Small intestine (tissue), 7 donors: ENCODE results near the gene CLEC16A. TPM values are rescaled to one million over a fixed set of nuclear protein-coding genes. Genes with fewer than 3 reads are reported as not detected.

Source experiments
- DNase-seq, 2 donors: peaks; one replicate each; pipeline versions ENCODE4 v3.0.0 to v3.0.0-alpha.2; 2013
- FAIRE-seq: peaks from 2 replicates; lab custom pipeline; 2012; peaks lifted over from hg19 to GRCh38; lab: Jason Lieb, UNC
- H3K27ac ChIP-seq, 3 donors: one replicate each; pipeline ENCODE4 v1.5.1; 2013; ENCODE audit warnings: low read length in 2 of 3, mild to moderate bottlenecking in 2 of 3, control low read depth in 1 of 3, inconsistent platforms in 1 of 3, low read depth in 1 of 3, moderate library complexity in 1 of 3
- H3K27me3 ChIP-seq, 3 donors: one replicate each; pipeline ENCODE4 v1.6.1; 2013; ENCODE audit warnings: low read length in 3 of 3, inconsistent platforms in 1 of 3; ENCODE audit not compliant: control insufficient read depth in 3 of 3, insufficient read depth in 3 of 3
- H3K36me3 ChIP-seq, 3 donors: one replicate each; pipeline ENCODE4 v1.6.1; 2013; ENCODE audit warnings: low read length in 3 of 3, inconsistent platforms in 1 of 3, low read depth in 1 of 3, mild to moderate bottlenecking in 1 of 3, moderate library complexity in 1 of 3; ENCODE audit not compliant: control insufficient read depth in 3 of 3, insufficient read depth in 2 of 3
- H3K4me1 ChIP-seq, 3 donors: one replicate each; pipeline ENCODE4 v1.6.1; 2013; ENCODE audit warnings: low read length in 2 of 3, inconsistent platforms in 1 of 3, low read depth in 1 of 3, mild to moderate bottlenecking in 1 of 3, moderate library complexity in 1 of 3; ENCODE audit not compliant: control insufficient read depth in 3 of 3, insufficient read depth in 2 of 3
- H3K4me3 ChIP-seq, 3 donors: one replicate each; pipeline ENCODE4 v1.5.1; 2013; ENCODE audit warnings: low read length in 3 of 3, control low read depth in 1 of 3, inconsistent platforms in 1 of 3, low read depth in 1 of 3, mild to moderate bottlenecking in 1 of 3, moderate library complexity in 1 of 3
- H3K9me3 ChIP-seq, 2 donors: one replicate each; pipeline ENCODE4 v1.6.1; 2013; ENCODE audit warnings: low read depth in 1 of 2, low read length in 1 of 2; ENCODE audit not compliant: control insufficient read depth in 2 of 2, insufficient read depth in 1 of 2
- WGBS, 3 donors: extraction: QIAGEN DNeasy Blood & Tissue Kit; methylation state at CpG; one replicate each; pipeline ENCODE4 v1.1.7; 2013; 5-methylcytosine and 5-hydroxymethylcytosine counted together
- polyA plus RNA-seq, 4 donors: library from polyadenylated mRNA; stranded (reverse) in 3 of 4; unstranded in 1 of 4; fragments of 200-250 nt in 3 of 4; fragments of 120-200 nt in 1 of 4; gene quantifications; one replicate each; pipeline versions ENCODE4 v1.2.1 to v1.2.3, GENCODE V29; 2013
- donor health status: healthy with polysubstance abuse.
- donor health status: control.
- donor health status: control.
- donor health status: Bipolar disorder and iron deficiency.
- donor health status: healthy.

The CLEC16A gene
- polyA plus RNA-seq, 4 donors: 12.2 to 23.5 (median 14.1) TPM

- WGBS, 3 donors: 48 to 77% (median 63%) methylated on average over 8 of the region's 8 CpGs
- no peaks in the 10 kb centered on the region for H3K27me3 ChIP-seq
- no peak overlapping the region for H3K27ac ChIP-seq
- H3K4me3 ChIP-seq: no peak overlapping the region
- no peaks in the 10 kb centered on the region for H3K9me3 ChIP-seq
- peaks cover 10 to 22% (median 14%) of the 10 kb centered on the region in 3 donors for H3K4me1 ChIP-seq
- FAIRE-seq (no peak), DNase-seq (no peak)
- peaks cover 2 to 61% (median 3%) of the 10 kb centered on the region in 3 donors for H3K36me3 ChIP-seq
Observed at GRCh38 chr16:10933865-10934264, 10.5 kb upstream of the CLEC16A start.

GRCh38 chr16:10934325-10935107 lies 9.8 kb upstream of the CLEC16A start:
- no peak overlapping the region for H3K4me3 ChIP-seq
- no peak overlapping the region for H3K27ac ChIP-seq
- H3K4me1 ChIP-seq: peaks cover 14 to 23% (median 20%) of the 10 kb centered on the region in 3 donors
- H3K36me3 ChIP-seq: peaks cover 2 to 56% (median 3%) of the 10 kb centered on the region in 3 donors
- no peaks in the 10 kb centered on the region for H3K27me3 ChIP-seq
- DNase-seq (no peak), FAIRE-seq (no peak)
- WGBS, 3 donors: 84 to 92% (median 87%) methylated on average over 13 of the region's 13 CpGs
- no peaks in the 10 kb centered on the region for H3K9me3 ChIP-seq

GRCh38 chr16:10935226-10935915 lies 9.0 kb upstream of the CLEC16A start:
- Histone ChIP-seq H3K4me3 (no peak overlapping the region), H3K36me3 (peaks cover 2 to 51% (median 3%) of the 10 kb centered on the region in 3 donors), H3K9me3 (no peaks in the 10 kb centered on the region), H3K27me3 (no peaks in the 10 kb centered on the region), H3K27ac (no peak overlapping the region), H3K4me1 (peaks cover 14 to 30% (median 28%) of the 10 kb centered on the region in 3 donors)
- FAIRE-seq: no peak
- 15 to 37% (median 30%) methylated on average over 7 of the region's 7 CpGs for WGBS, 3 donors
- no peak for DNase-seq

- Histone ChIP-seq H3K27ac (no peak overlapping the region), H3K4me1 (peaks cover 14 to 37% (median 32%) of the 10 kb centered on the region in 3 donors), H3K36me3 (peaks cover 2 to 43% (median 3%) of the 10 kb centered on the region in 3 donors), H3K4me3 (no peak overlapping the region), H3K9me3 (no peaks in the 10 kb centered on the region), H3K27me3 (no peaks in the 10 kb centered on the region)
- FAIRE-seq (no peak), DNase-seq (no peak)
- 47 to 61% (median 49%) methylated on average over 8 of the region's 8 CpGs for WGBS, 3 donors
Observed at GRCh38 chr16:10936272-10936984, 7.9 kb upstream of the CLEC16A start.

GRCh38 chr16:10937068-10937859 lies 7.1 kb upstream of the CLEC16A start:
- Histone ChIP-seq H3K36me3 (peaks cover 2 to 40% (median 3%) of the 10 kb centered on the region in 3 donors), H3K27me3 (no peaks in the 10 kb centered on the region), H3K4me1 (peaks cover 14 to 37% (median 32%) of the 10 kb centered on the region in 3 donors), H3K27ac (peak overlapping the region in 2 of 3 donors; percentile 28 to 50), H3K4me3 (peak overlapping the region in 1 of 3 donors; percentile 8), H3K9me3 (no peaks in the 10 kb centered on the region)
- peak in 1 of 2 donors; percentile 78 for DNase-seq
- 18 to 32% (median 24%) methylated on average over 11 of the region's 11 CpGs for WGBS, 3 donors
- no peak for FAIRE-seq

GRCh38 chr16:10938321-10938720 lies 6.0 kb upstream of the CLEC16A start:
- Histone ChIP-seq H3K4me3 (no peak overlapping the region), H3K9me3 (no peaks in the 10 kb centered on the region), H3K36me3 (peaks cover 0 to 31% (median 3%) of the 10 kb centered on the region in 3 donors), H3K27me3 (no peaks in the 10 kb centered on the region), H3K27ac (peak overlapping the region; percentile 38 to 72 (median 50)), H3K4me1 (peaks cover 14 to 40% (median 32%) of the 10 kb centered on the region in 3 donors)
- FAIRE-seq (no peak), DNase-seq (peak; percentile 46 to 73)
- 24 to 35% (median 25%) methylated on average over 7 of the region's 7 CpGs for WGBS, 3 donors

- 29 to 43% (median 43%) methylated on average over 7 of the region's 7 CpGs for WGBS, 3 donors
- FAIRE-seq (no peak), DNase-seq (peak; percentile 48 to 86)
- Histone ChIP-seq H3K27me3 (no peaks in the 10 kb centered on the region), H3K27ac (peak overlapping the region; percentile 38 to 72 (median 64)), H3K4me1 (peaks cover 14 to 40% (median 32%) of the 10 kb centered on the region in 3 donors), H3K36me3 (peaks cover 0 to 24% (median 3%) of the 10 kb centered on the region in 3 donors), H3K9me3 (no peaks in the 10 kb centered on the region), H3K4me3 (peak overlapping the region in 2 of 3 donors; percentile 6 to 64)
Observed at GRCh38 chr16:10938796-10939648, 5.3 kb upstream of the CLEC16A start.
